HL-60 (cell line): ENCODE measurements around the gene RB1.

ENCODE experiments used
- GABPA ChIP-seq: IDR thresholded peaks from 2 replicates; pipeline ENCODE4 v1.6.1; 2012; ENCODE audit warnings: low read depth
- POLR2AphosphoS5 ChIP-seq: IDR thresholded peaks from 2 replicates; pipeline ENCODE4 v1.6.1; 2012; ENCODE audit warnings: low read depth
- SPI1 ChIP-seq: IDR thresholded peaks from 2 replicates; pipeline ENCODE4 v1.6.1; 2012; ENCODE audit warnings: low read depth, mild to moderate bottlenecking, borderline replicate concordance
- TF ChIP-seq, protein P1 (sequence below): IDR thresholded peaks from one replicate; pipeline ENCODE4 v1.5.1; 2011; ENCODE audit warnings: low read length, control low read depth, inconsistent platforms; ENCODE audit not compliant: insufficient read depth
- TF ChIP-seq, protein P2 (sequence below): IDR thresholded peaks from 2 replicates; pipeline ENCODE4 v1.6.1; 2012; ENCODE audit warnings: low read depth; ENCODE audit not compliant: insufficient replicate concordance

DNA sequence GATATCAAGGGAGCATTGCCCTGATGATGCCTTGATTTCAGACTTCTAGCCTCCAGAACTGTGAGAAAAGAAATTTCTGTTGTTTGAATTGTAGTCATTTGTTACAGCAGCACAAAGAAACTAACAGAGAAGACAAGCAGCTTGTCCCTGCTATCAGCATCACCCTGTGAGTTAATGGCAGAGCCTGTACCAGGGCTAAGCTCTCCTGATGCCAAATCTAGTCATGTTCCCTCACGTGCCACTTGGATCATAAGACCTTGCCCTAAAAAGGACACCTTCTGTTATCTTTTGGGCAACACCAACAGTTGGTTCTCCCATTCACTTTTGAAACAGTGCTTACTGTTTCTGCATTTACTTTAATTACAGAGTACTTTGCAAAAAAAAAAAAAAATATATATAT, 214.5 kb downstream of the RB1 start:
- TF ChIP-seq, protein P1, sequence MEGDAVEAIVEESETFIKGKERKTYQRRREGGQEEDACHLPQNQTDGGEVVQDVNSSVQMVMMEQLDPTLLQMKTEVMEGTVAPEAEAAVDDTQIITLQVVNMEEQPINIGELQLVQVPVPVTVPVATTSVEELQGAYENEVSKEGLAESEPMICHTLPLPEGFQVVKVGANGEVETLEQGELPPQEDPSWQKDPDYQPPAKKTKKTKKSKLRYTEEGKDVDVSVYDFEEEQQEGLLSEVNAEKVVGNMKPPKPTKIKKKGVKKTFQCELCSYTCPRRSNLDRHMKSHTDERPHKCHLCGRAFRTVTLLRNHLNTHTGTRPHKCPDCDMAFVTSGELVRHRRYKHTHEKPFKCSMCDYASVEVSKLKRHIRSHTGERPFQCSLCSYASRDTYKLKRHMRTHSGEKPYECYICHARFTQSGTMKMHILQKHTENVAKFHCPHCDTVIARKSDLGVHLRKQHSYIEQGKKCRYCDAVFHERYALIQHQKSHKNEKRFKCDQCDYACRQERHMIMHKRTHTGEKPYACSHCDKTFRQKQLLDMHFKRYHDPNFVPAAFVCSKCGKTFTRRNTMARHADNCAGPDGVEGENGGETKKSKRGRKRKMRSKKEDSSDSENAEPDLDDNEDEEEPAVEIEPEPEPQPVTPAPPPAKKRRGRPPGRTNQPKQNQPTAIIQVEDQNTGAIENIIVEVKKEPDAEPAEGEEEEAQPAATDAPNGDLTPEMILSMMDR = no peak
- no peak for TF ChIP-seq POLR2AphosphoS5
- TF ChIP-seq, protein P2, sequence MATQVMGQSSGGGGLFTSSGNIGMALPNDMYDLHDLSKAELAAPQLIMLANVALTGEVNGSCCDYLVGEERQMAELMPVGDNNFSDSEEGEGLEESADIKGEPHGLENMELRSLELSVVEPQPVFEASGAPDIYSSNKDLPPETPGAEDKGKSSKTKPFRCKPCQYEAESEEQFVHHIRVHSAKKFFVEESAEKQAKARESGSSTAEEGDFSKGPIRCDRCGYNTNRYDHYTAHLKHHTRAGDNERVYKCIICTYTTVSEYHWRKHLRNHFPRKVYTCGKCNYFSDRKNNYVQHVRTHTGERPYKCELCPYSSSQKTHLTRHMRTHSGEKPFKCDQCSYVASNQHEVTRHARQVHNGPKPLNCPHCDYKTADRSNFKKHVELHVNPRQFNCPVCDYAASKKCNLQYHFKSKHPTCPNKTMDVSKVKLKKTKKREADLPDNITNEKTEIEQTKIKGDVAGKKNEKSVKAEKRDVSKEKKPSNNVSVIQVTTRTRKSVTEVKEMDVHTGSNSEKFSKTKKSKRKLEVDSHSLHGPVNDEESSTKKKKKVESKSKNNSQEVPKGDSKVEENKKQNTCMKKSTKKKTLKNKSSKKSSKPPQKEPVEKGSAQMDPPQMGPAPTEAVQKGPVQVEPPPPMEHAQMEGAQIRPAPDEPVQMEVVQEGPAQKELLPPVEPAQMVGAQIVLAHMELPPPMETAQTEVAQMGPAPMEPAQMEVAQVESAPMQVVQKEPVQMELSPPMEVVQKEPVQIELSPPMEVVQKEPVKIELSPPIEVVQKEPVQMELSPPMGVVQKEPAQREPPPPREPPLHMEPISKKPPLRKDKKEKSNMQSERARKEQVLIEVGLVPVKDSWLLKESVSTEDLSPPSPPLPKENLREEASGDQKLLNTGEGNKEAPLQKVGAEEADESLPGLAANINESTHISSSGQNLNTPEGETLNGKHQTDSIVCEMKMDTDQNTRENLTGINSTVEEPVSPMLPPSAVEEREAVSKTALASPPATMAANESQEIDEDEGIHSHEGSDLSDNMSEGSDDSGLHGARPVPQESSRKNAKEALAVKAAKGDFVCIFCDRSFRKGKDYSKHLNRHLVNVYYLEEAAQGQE = no peak
- TF ChIP-seq SPI1 = no peak
- TF ChIP-seq GABPA = no peak
